K562 (cell line): ENCODE results near the gene LRRC70. TPM values are rescaled to one million over a fixed set of nuclear protein-coding genes. Genes with fewer than 3 reads are reported as not detected.

ENCODE experiments used
- ATAC-seq: fragments of 200-7000 bp; cut with Tn5 transposase; 3 replicates; pipeline ENCODE4 v1.9.1; 2020; ENCODE audit warnings: moderate library complexity
- BruUV-seq: library from RNA; stranded (reverse); fragments of 400-500 nt; replicated peaks from 2 replicates; lab custom pipeline; 2021; lab: Mats Ljungman, UMichigan
- CTCF ChIA-PET: fragments of 300-600 bp; formaldehyde crosslinking; extraction: SDS; loops from one replicate; lab custom pipeline; 2021; ENCODE audit warnings: low intra/inter-chr PET ratio; lab: Yijun Ruan, JAX
- POLR2A ChIA-PET: fragments of 300-600, 350-650 bp; sonication (Branson Sonifier 250); formaldehyde crosslinking; extraction: SDS; loops from one replicate; lab custom pipeline; 2021; ENCODE audit warnings: antibody characterized with exemption, inconsistent platforms; lab: Yijun Ruan, JAX
- DNase-seq, 4 experiments: peaks; one replicate each; pipeline versions ENCODE4 v3.0.0 to v3.0.0-alpha.2; 2011 to 2018; ENCODE audit warnings: low spot score in 3 of 4, mixed read lengths in 3 of 4; ENCODE audit errors: extremely low read depth in 1 of 4
- FAIRE-seq: peaks from 2 replicates; lab custom pipeline; 2011; peaks lifted over from hg19 to GRCh38; lab: Jason Lieb, UNC
- H2AFZ ChIP-seq: 2 replicates; pipeline ENCODE4 v1.6.0; 2011; ENCODE audit warnings: low read depth, low read length, control low read depth, inconsistent platforms
- H3K27ac ChIP-seq: fragments of 200-600 bp; 3 replicates; pipeline ENCODE4 v1.8.0; 2011; ENCODE audit warnings: low read depth, mild to moderate bottlenecking, control low read depth, inconsistent platforms, low read length, moderate library complexity, mixed read lengths; ENCODE audit errors: extremely low read depth
- H3K27me3 ChIP-seq, 2 experiments: fragments of 300-600 bp in 1 of 2; 2 replicates in 1 of 2; 3 replicates in 1 of 2; pipeline versions ENCODE4 v1.6.0 to v1.8.0; 2011; ENCODE audit warnings: inconsistent platforms in 2 of 2, low read length in 2 of 2, mild to moderate bottlenecking in 1 of 2, mixed read lengths in 1 of 2, moderate library complexity in 1 of 2; ENCODE audit not compliant: control insufficient read depth in 2 of 2, insufficient read depth in 2 of 2
- H3K36me3 ChIP-seq: fragments of 300-600 bp; 3 replicates; pipeline ENCODE4 v1.8.0; 2011; ENCODE audit warnings: mild to moderate bottlenecking, low read length, inconsistent platforms; ENCODE audit not compliant: control insufficient read depth, insufficient read depth
- H3K4me1 ChIP-seq, 2 experiments: fragments of 200-600 bp in 1 of 2; replicated peaks in 1 of 2; 2 replicates in 1 of 2; 3 replicates in 1 of 2; pipeline versions ENCODE4 v1.5.1 to v1.8.0; 2011; ENCODE audit warnings: inconsistent platforms in 2 of 2, low read length in 2 of 2, mild to moderate bottlenecking in 1 of 2, mixed read lengths in 1 of 2, moderate library complexity in 1 of 2; ENCODE audit not compliant: control insufficient read depth in 2 of 2, insufficient read depth in 2 of 2
- H3K4me2 ChIP-seq: 2 replicates; pipeline ENCODE4 v1.6.1; 2011; ENCODE audit warnings: low read length, control low read depth, inconsistent platforms, mixed read lengths; ENCODE audit not compliant: insufficient read depth
- H3K4me3 ChIP-seq: fragments of 200-600 bp; sonication (generic), shearing (Covaris generic); 2 replicates; pipeline ENCODE4 v1.5.1; 2016; ENCODE audit warnings: control low read depth, inconsistent platforms
- H3K79me2 ChIP-seq: fragments of 200-600 bp; 3 replicates; pipeline ENCODE4 v1.8.0; 2011; ENCODE audit warnings: low read length, inconsistent platforms; ENCODE audit not compliant: control insufficient read depth, insufficient read depth
- H3K9ac ChIP-seq, 2 experiments: 2 replicates each; pipeline versions ENCODE4 v1.6.0 to v1.6.1; 2011; ENCODE audit warnings: low read depth in 2 of 2, low read length in 2 of 2, control low read depth in 1 of 2, inconsistent platforms in 1 of 2, mild to moderate bottlenecking in 1 of 2, mixed read lengths in 1 of 2; ENCODE audit not compliant: insufficient read depth in 1 of 2
- H3K9me1 ChIP-seq: one replicate; pipeline ENCODE4 v1.6.0; 2011; ENCODE audit warnings: inconsistent platforms, mild to moderate bottlenecking, low read length, moderate library complexity; ENCODE audit not compliant: control insufficient read depth, insufficient read depth
- H3K9me3 ChIP-seq: replicated peaks from 2 replicates; pipeline ENCODE4 v1.5.1; 2011; ENCODE audit warnings: low read depth, low read length, inconsistent platforms; ENCODE audit not compliant: control insufficient read depth, insufficient read depth
- H4K20me1 ChIP-seq: replicated peaks from 2 replicates; pipeline ENCODE4 v1.6.1; 2011; ENCODE audit warnings: low read length, inconsistent platforms, mixed read lengths; ENCODE audit not compliant: control insufficient read depth, insufficient read depth
- ARID1B ChIP-seq: fragments of 450-650 bp; IDR thresholded peaks from 2 replicates; pipeline ENCODE4 v1.6.1; 2016; ENCODE audit warnings: antibody characterized with exemption, mild to moderate bottlenecking, inconsistent platforms
- FOSL1 ChIP-seq: fragments of 200-800 bp; sonication (Bioruptor generic); conservative IDR thresholded peaks from 2 replicates; pipeline ENCODE4 v1.6.1; 2016; ENCODE audit warnings: missing genetic modification characterization, missing compliant biosample characterization
- FOXJ3 ChIP-seq: sonication (generic); formaldehyde crosslinking; IDR thresholded peaks from 2 replicates; pipeline ENCODE4 v1.4.0; 2020; ENCODE audit warnings: mild to moderate bottlenecking, missing genetic modification reagents
- HDAC1 ChIP-seq, 2 experiments: fragments of 450-650 bp; IDR thresholded peaks; 2 replicates each; pipeline ENCODE4 v1.6.1; 2016 to 2017; ENCODE audit warnings: inconsistent platforms in 1 of 2, mild to moderate bottlenecking in 1 of 2, moderate library complexity in 1 of 2
- MED1 ChIP-seq: sonication (generic); formaldehyde crosslinking; IDR thresholded peaks from 2 replicates; pipeline ENCODE4 v1.8.1; 2023; ENCODE audit warnings: missing genetic modification reagents, borderline replicate concordance
- SPI1 ChIP-seq: IDR thresholded peaks from 2 replicates; pipeline ENCODE4 v1.6.1; 2011; ENCODE audit warnings: low read depth, low read length, control low read depth, borderline replicate concordance
- ZNF134 ChIP-seq: fragments of 250-450 bp; sonication (Bioruptor Pico); conservative IDR thresholded peaks from 2 replicates; pipeline ENCODE4 v1.4.0; 2020
- ZNF146 ChIP-seq: IDR thresholded peaks from one replicate; pipeline ENCODE4 v1.6.1; 2018; ENCODE audit warnings: missing compliant biosample characterization; ENCODE audit not compliant: unreplicated experiment
- ZNF232 ChIP-seq: sonication (generic); formaldehyde crosslinking; IDR thresholded peaks from 2 replicates; pipeline ENCODE4 v1.8.0; 2022; ENCODE audit warnings: mild to moderate bottlenecking, missing genetic modification reagents
- ZNF561 ChIP-seq: fragments of 450-650 bp; formaldehyde crosslinking; conservative IDR thresholded peaks from 2 replicates; pipeline ENCODE4 v1.4.0; 2020; ENCODE audit warnings: mild to moderate bottlenecking, moderate library complexity
- WGBS: fragments of 100-300 bp; shearing (Covaris generic); methylation state at CpG from one replicate; pipeline ENCODE4 v1.1.6; 2016; ENCODE audit warnings: low coverage, mixed read lengths; ENCODE audit not compliant: insufficient coverage; ENCODE audit errors: missing lambda C conversion rate; 5-methylcytosine and 5-hydroxymethylcytosine counted together
- in situ Hi-C: fragments of 300-500 bp; cut with MboI; formaldehyde crosslinking; loops from 4 replicates; pipeline ENCODE4 v1.15.0; 2018; ENCODE audit warnings: inconsistent platforms, mixed read lengths
- intact Hi-C: fragments of 100-400 bp; cut with micrococcal nuclease; formaldehyde crosslinking; loops from 2 replicates; pipeline ENCODE4 v1.14.2; 2022
- polyA plus RNA-seq, 8 experiments: library from polyadenylated mRNA; depleted of rRNA in 4 of 8; stranded (reverse) in 5 of 8; unstranded in 3 of 8; fragments of >200 nt; fragmentation: Nextera tagmentation in 2 of 8; fragmentation: Illumina TruSeq in 1 of 8; extraction: Ambion mirVana in 2 of 8; extraction: Trizol in 1 of 8; gene quantifications; 2 replicates each; pipeline versions ENCODE4 v1.2.1 to v1.2.3, GENCODE V29; 2011 to 2014; ENCODE audit warnings: inconsistent platforms in 1 of 8, missing spikeins in 1 of 8
- total RNA-seq, 7 experiments: library from RNA; depleted of rRNA in 6 of 7; stranded (reverse); fragments of >200 nt in 6 of 7; fragmentation: Illumina TruSeq in 2 of 7; extraction: Trizol in 2 of 7; gene quantifications; 2 replicates each; pipeline versions ENCODE4 v1.2.1 to v1.2.3, GENCODE V29; 2011 to 2021; ENCODE audit warnings: low replicate concordance in 1 of 7
- TF ChIP-seq, protein P1 (sequence below): sonication (generic); IDR thresholded peaks from 2 replicates; pipeline ENCODE4 v1.6.1; 2016
- TF ChIP-seq, protein P2 (sequence below): fragments of 450-650 bp; IDR thresholded peaks from 2 replicates; pipeline ENCODE4 v1.6.1; 2018; ENCODE audit not compliant: partially characterized antibody

Gene LRRC70
- total and polyA plus RNA-seq, 9 of the 15 experiments (the other 6 are each of a cell fraction or from before 2014, with no cell fraction given) = 0.21 to 2.1 (median 0.73) TPM

DNA sequence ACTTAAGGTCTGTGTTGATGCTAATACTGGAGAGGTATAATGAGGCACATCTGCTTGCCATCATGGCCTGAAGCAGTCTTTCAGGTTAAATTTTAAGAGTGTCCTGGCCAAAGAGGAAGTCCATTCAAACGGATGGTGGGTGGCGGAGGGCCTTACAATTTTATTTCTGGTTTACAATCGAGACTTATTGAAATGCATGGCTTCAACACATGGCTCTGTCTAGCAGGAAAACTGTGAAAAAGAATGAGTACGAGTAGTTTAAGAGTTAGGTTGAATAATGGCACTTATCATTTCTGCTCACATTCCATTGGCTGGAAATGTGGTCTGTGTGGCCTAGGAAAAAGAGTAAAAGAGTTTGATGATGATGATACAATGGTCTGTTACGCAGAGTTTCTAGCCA is 42.1 kb downstream of the LRRC70 start:
- ATAC-seq (peak; percentile 24), DNase-seq (no peak), FAIRE-seq (peak; percentile 65)
- Histone ChIP-seq H3K79me2 (peaks cover 6% of the 10 kb centered on the region; the same call in 2 of the 3 replicates), H3K4me2 (peak overlapping the region; percentile 51), H4K20me1 (no peaks in the 10 kb centered on the region), H3K4me3 (no peak overlapping the region), H3K9ac (no peak overlapping the region), H3K9me1 (no peaks in the 10 kb centered on the region), H3K27ac (peak overlapping the region; percentile 38; the same call in 1 of the 3 replicates), H2AFZ (peak overlapping the region; percentile 46; the same call in 1 of the 2 replicates), H3K36me3 (0 out of 3 replicates have a peak, but pooled peaks cover 2% of the 10 kb centered on the region), H3K27me3 (no peaks in the 10 kb centered on the region), H3K4me1 (peaks cover 0 to 7% of the 10 kb centered on the region in 2 experiments; a peak in 1 of 5 replicates), H3K9me3 (no peaks in the 10 kb centered on the region)
- intact Hi-C loops = no loop called here
- BruUV-seq = no TSS peak
- POLR2A ChIA-PET = no interaction called here
- in situ Hi-C loops = no loop called here
- 67% methylated on average over 5 of the region's 5 CpGs for WGBS
- CTCF ChIA-PET = no interaction called here
- no peak for TF ChIP-seq ZNF134 (CRISPR knock-in tag)
- peak; percentile 69 for TF ChIP-seq SPI1

DNA sequence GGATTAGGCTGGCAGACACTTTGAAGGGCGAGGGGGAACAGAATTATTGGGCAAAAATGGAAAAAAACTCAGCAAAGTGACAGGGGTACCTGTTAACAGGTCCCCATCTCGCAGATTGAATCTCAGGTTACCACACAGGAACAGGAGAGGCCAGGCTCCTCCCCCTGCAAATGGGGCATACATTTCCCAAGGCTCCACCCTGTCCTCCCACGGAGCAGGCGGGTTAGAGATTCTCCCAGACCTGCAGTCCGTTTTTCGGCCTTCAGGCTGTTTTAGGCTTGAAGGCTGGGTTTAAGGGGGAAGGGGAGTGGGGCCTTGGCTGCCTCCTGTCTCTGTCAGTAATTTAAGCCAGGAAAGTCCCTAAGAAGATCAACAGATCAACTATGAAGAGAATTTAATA is 42.7 kb downstream of the LRRC70 start:
- 10% methylated on average over 6 of the region's 6 CpGs for WGBS
- BruUV-seq = no TSS peak
- TF ChIP-seq, protein P1, sequence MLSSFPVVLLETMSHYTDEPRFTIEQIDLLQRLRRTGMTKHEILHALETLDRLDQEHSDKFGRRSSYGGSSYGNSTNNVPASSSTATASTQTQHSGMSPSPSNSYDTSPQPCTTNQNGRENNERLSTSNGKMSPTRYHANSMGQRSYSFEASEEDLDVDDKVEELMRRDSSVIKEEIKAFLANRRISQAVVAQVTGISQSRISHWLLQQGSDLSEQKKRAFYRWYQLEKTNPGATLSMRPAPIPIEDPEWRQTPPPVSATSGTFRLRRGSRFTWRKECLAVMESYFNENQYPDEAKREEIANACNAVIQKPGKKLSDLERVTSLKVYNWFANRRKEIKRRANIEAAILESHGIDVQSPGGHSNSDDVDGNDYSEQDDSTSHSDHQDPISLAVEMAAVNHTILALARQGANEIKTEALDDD = peak; percentile 13; the same call in 1 of the 2 replicates
- TF ChIP-seq FOXJ3 (CRISPR knock-in tag) (no peak), MED1 (CRISPR knock-in tag) (no peak), HDAC1 (IDR thresholded peaks at IDR 0.05) (no peak), ARID1B (peak; percentile 18; the same call in 1 of the 2 replicates), ZNF561 (CRISPR knock-in tag) (no peak), FOSL1 (no peak), ZNF232 (CRISPR knock-in tag) (no peak), ZNF146 (no peak)
- TF ChIP-seq, protein P2, sequence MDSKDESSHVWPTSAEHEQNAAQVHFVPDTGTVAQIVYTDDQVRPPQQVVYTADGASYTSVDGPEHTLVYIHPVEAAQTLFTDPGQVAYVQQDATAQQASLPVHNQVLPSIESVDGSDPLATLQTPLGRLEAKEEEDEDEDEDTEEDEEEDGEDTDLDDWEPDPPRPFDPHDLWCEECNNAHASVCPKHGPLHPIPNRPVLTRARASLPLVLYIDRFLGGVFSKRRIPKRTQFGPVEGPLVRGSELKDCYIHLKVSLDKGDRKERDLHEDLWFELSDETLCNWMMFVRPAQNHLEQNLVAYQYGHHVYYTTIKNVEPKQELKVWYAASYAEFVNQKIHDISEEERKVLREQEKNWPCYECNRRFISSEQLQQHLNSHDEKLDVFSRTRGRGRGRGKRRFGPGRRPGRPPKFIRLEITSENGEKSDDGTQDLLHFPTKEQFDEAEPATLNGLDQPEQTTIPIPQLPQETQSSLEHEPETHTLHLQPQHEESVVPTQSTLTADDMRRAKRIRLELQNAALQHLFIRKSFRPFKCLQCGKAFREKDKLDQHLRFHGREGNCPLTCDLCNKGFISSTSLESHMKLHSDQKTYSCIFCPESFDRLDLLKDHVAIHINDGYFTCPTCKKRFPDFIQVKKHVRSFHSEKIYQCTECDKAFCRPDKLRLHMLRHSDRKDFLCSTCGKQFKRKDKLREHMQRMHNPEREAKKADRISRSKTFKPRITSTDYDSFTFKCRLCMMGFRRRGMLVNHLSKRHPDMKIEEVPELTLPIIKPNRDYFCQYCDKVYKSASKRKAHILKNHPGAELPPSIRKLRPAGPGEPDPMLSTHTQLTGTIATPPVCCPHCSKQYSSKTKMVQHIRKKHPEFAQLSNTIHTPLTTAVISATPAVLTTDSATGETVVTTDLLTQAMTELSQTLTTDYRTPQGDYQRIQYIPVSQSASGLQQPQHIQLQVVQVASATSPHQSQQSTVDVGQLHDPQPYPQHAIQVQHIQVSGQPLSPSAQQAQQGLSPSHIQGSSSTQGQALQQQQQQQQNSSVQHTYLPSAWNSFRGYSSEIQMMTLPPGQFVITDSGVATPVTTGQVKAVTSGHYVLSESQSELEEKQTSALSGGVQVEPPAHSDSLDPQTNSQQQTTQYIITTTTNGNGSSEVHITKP = peak; percentile 72

More for the DNA sequence above, 42.7 kb downstream of the LRRC70 start:
- no peak overlapping the region for H2AFZ ChIP-seq
- FAIRE-seq (peak; percentile 94), DNase-seq (peak; percentile 42 to 80 (median 61)), ATAC-seq (peak; percentile 100)
- 0 out of 3 replicates have a peak, but pooled peaks cover 2% of the 10 kb centered on the region for H3K36me3 ChIP-seq
- in situ Hi-C loops (no loop called here), intact Hi-C loops (no loop called here)
- peak overlapping the region; percentile 51 for H3K4me2 ChIP-seq
- peaks cover 0 to 7% of the 10 kb centered on the region in 2 experiments; a peak in 1 of 5 replicates for H3K4me1 ChIP-seq
- ChIA-PET CTCF (no interaction called here), POLR2A (interaction anchor here (1.2 kb wide), 1 partner anchor 152 kb away, joined by 5 read pairs; no protein-coding TSS in a partner anchor)
- H3K27me3 ChIP-seq = no peaks in the 10 kb centered on the region
- H3K9me3 ChIP-seq = no peaks in the 10 kb centered on the region
- H4K20me1 ChIP-seq = no peaks in the 10 kb centered on the region
- no peak overlapping the region for H3K4me3 ChIP-seq
- peaks cover 6% of the 10 kb centered on the region; the same call in 2 of the 3 replicates for H3K79me2 ChIP-seq
- peak overlapping the region in 1 of 2 experiments; percentile 17; a peak in 1 of 4 replicates for H3K9ac ChIP-seq
- H3K27ac ChIP-seq = no peak overlapping the region
- no peaks in the 10 kb centered on the region for H3K9me1 ChIP-seq
